NCI-H345 treated with DMSO at 0.1 percent for 48 hours (cell line): ENCODE measurements around the gene GLI3.

Experiments
- DNase-seq: peaks from one replicate; lab custom pipeline; 2025; ENCODE audit not compliant: unreplicated experiment; lab: John Stamatoyannopoulos, UW

GLI3 gene

DNA sequence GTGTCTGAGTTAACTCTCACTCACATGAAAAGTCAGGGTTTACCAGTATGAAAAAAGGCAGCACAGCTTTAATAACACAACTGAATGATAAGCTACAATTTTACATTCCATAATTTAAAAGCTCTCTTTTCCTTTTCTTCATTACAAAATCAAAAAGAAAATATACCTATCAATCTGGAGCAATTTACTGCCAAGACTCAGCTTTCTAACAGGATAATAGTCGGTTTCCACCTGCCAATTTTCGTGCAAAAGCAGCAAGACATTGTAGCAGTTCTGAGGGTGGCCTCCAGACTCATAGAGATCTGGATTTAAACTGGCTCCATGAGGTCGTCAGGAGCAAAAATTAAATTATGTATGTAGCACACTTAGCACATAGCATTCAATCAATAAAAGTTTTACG is 191.0 kb downstream of the GLI3 start:
- DNase-seq = no peak

DNA sequence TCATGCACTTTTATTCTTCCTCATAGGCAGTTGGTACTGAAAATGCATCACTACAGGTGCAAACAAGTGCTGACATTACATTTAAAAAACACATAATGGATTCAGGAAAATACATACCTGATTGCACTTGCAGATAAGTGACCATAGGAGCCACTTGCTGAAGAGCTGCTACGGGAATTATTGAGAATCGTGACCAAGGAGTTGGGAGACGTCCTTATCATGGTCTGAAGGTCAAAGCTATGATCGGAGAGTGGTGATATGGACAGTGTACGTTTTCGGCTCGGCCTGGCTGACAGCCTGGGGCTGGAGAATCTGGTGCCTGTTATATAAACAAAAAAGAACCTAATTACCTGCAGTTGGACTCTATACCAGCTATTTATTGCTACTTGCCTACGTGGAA is 197.1 kb downstream of the GLI3 start:
- no peak for DNase-seq

DNA sequence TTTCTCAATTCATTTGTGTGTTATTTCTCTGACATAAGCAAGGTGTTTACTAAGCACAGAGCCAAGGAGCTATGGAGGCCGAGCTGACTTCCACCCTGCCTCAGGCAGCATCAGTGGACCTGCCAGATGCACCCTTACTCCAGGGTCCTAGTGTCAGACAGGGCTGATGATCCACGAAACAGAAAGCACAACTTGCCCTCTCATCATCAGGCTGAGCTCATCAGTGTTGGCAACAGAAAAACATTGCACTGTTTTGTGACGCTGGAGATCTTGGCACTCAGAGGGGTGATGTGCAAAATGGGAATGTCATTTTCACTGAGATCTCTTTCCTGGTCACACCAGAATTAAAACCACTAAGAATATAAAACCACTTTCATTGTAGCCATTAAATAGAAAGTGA is 201.8 kb downstream of the GLI3 start:
- no peak for DNase-seq

DNA sequence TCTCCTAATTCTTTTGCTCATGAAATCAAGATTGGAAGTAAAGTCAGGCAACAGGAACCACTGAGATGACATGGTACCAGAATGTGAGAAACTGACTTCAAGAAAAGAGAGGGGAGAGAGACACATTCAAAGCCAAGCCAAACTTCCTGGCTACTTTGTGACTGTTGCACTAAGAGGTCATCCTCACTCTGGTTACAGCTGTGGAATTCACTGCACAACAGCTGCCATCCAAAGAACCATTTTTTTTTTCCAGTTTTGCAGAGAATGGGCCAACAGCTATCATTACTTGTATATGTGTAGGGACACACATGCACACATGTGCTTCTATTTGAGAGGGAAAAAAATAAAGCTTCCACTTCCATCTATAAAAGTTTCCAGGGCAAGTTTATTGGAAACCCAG is 203.5 kb downstream of the GLI3 start:
- DNase-seq = no peak

DNA sequence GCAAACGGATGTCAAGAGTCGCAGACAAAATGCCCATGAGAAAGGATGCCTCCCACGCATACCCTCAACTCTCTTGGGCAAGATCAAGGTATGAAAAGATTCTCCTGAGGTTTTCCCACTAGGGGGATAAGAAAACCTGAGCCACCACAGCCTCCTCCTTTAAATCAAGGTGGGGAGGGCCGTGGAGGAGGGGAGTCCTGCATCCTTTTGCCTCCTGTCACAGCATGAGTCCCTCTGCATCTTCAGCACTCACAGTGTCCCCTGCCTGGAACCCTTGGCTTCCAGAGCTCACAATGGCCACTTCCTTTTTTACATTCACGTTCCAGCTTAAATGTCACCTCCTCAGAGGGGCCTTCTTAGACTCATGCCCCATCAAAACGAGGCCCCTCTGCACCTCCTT is 207.6 kb downstream of the GLI3 start:
- DNase-seq = no peak

DNA sequence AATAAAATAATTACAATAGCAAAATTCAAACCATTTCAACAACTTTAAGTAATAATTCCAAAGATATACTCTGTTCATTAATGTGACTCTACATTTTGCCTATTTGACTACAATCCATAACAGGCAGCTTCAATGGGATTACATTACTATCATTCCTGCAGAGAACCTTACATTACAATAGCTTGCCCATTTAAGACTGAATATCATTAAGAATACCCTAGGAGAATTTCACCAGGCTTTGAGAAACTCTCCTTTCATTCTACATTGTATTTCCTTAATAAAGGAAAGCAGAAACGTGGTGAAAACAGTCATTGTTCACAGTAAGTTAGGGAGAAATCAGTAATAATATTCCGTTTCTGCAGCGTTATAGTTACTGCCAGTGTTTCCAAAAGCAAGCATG is 209.5 kb downstream of the GLI3 start:
- DNase-seq = no peak

DNA sequence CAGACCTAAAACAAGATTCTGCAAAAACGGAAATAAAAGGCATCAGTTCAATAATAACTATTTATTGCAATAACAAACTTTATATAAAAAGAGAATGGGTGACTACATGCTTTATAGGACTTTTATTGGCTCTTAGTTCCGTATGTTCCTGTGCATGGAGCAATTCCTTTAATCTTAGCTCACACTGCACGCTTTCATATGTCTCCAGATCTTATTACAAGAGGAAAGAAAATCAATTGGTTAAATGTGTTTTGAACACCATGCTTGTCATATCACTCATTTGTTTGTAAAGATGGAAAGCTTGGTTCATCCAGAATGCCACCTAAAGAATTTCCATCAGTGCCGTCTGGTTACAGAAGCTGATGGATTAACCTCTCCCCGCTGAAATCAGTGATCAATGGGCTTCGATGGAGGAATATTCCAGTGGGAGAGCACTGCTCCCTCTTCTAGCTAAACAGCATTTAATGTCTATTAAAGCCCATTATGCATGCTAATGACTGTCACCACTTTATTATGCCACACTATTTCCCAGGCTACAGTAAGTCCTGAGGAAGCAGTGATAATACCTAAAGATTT is 210.3 kb downstream of the GLI3 start:
- no peak for DNase-seq

DNA sequence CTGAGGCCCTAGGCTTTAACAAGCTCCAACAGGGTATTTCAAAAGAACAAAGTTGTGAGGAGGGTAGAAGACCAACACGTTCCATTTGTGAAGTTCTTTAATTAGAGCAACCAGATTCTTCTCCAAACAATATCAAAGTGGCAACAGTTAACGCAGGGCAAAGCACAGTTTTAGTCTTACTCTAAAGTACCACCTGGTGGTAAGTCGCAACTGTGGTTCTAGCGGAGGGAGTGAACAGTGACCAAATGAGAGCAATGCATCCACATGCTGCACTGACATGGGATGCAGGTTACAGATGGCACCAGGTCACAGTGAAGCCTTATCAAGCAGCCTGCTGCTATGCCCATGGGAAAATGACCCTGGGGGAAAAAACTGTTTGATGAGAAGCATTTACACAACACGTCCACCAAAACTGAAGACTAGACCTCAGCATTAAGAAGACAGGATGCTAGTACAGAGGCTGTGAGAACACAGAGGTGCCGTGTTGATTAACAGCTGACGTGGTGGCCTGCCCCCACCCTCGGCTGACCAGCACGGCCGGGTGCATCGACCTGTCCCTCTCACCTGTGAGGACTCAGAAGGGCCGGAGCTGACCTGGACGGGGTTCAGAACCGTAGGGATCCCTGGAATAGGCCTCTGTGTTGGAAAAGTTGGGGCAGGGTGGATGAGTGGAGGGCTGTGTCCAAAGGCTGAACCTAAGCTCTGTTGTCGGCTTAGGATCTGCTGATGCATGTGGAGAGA is 211.2 kb downstream of the GLI3 start:
- no peak for DNase-seq

DNA sequence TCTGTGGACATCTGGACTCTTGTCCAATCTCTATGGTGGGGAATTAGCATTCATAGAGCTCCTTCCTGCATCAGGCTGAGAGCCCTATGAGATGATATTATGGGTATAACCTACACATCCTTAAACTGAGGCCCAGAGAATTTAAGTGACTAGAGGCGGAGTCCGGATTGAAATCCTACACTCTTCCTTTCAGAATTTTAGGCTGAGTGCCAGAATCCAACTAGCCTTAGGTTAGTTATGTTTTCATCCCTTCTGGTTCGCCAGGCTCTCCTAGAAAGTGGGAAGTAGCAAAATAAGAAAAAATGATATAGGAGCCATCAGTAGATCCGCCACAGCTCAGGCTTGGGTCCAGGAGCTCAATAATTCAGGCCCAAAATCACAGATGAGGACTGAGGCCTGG is 212.5 kb downstream of the GLI3 start:
- no peak for DNase-seq

DNA sequence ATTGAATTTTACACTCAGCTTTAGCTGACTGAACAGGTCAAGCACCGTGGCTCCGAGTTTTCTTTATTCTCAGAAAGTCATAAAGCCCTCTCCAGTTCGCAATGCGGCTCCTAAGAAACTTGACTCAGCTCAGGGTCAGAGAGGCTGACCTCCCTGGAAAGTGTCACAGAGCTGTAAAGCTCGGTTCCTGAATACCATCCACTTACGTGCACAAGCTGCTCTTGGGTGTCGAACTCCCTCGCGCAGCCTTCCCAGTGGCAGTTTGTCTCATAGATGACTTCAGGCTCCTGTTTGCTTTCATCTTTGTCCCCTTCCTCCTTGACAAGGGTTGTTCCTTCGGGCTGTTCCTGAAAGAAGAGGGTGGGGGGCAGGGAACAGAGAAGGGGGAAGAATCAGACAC is 213.7 kb downstream of the GLI3 start:
- no peak for DNase-seq

DNA sequence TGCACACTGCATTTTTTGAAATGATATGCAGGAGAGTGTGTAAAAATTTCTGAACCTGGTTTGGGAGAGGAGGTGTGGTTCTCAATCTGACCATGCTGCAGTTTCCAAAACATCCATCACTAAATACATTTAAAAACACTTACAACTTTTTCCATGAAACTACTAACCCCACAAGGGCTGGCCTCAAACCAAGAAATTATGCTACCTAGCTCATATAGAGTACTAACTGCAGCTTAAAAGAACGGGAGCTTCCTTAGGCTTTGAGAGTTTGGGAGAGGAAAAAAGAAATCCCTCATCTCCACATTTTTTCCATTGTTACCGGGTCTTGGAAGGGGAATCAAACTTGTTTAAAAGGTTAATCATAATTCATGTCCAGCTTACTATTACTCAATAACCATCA is 214.2 kb downstream of the GLI3 start:
- DNase-seq = no peak

DNA sequence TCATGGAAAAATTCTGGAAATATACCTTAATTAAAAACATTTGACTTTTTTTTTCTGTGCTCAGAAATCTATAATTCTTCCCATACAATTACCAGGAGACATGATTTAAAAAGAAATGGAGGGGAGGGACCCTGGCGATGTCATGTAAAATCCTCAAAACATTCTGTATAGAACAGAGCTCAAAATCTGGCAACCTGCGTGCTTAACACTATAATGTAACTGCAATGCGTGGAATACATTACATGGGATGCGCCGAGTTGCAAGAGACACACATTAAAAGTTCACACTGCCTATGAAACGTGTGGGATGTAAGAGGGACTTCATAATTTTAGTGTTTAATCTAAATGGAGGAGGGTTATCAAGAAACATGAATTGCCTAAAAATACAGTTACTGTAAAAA is 215.0 kb downstream of the GLI3 start:
- DNase-seq = no peak

DNA sequence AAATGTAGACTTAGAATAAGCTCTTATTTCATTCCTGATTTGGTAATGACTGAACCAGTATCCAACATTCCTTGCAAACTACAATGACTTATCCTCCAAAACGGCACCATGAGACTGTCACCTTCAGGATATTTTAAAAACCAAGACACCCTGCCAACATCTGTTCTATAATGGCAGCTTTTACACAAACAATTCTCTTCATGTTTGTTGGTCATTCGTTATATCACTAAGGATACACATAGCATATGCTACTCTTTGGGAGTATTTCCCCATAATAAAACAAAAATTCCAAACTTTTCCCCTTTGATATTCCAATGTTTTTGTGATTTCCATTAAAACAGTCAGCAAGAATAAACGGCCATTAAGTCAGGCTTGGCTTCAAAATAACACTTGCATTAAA is 215.4 kb downstream of the GLI3 start:
- DNase-seq = no peak

DNA sequence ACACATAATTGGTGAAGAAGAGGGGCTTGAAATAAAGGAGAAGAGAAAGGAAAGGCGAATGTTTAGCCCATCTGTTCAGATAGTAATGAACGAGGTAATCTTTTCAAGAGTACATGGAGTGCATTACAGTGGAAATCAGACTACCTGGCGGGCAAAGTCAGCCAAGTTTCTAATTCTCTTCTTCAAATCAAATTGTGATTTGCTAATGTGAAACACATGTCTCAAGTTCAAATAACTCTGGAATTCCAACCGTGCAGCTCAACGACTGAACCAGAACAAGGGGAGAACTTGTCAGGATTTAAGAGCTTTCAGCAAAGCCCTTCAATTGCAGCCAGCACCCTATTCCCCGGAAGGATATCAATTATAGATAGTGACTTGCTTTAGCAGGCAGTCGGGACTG is 216.9 kb downstream of the GLI3 start:
- no peak for DNase-seq

DNA sequence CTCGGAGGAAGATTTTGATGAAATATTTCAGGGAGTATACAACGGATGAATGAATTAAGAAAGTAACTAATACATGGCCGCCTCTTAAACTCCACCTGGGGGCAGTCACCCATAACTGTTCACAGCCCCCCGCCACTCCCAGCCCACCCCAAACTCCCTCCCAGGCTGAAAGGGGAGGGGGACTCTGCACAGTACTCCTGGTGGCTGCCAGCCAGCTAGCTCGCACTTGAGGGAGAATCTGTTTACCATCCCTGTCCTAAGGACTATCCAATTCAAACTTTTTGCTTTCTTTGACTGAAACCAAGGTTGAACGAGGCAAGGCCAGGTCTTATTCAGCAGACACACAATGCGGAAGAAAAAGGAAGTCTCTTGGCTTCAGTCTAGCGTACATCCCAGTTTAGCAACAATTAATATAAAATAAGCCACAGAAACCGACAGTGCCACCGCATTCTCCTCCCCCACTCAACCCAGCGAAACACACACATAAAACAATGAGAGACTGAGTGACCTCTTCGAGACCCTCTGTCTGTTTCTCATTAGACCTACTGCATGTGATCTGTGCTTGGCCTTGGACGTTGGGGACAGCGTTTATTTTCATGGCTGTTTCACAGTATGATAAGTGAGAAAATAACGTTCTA is 219.5 kb downstream of the GLI3 start:
- no peak for DNase-seq

DNA sequence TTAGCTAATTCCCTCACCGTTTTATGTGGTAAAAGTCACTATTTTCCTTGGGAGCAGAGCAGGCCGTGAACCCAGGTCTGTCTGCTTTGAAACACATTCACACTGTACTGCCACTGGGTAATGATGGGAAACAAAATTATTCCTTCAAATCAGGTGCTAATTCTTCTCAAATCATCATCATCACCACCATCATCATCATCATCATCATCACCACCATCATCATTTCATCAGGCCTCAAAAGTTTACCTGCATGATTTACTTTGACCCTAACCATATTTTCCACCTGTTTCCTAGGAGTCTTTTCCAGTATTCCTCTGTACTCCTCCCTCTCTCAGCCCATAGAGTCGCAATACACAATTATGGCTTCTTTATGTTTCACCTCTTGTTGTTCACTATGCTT is 220.5 kb downstream of the GLI3 start:
- DNase-seq = no peak

DNA sequence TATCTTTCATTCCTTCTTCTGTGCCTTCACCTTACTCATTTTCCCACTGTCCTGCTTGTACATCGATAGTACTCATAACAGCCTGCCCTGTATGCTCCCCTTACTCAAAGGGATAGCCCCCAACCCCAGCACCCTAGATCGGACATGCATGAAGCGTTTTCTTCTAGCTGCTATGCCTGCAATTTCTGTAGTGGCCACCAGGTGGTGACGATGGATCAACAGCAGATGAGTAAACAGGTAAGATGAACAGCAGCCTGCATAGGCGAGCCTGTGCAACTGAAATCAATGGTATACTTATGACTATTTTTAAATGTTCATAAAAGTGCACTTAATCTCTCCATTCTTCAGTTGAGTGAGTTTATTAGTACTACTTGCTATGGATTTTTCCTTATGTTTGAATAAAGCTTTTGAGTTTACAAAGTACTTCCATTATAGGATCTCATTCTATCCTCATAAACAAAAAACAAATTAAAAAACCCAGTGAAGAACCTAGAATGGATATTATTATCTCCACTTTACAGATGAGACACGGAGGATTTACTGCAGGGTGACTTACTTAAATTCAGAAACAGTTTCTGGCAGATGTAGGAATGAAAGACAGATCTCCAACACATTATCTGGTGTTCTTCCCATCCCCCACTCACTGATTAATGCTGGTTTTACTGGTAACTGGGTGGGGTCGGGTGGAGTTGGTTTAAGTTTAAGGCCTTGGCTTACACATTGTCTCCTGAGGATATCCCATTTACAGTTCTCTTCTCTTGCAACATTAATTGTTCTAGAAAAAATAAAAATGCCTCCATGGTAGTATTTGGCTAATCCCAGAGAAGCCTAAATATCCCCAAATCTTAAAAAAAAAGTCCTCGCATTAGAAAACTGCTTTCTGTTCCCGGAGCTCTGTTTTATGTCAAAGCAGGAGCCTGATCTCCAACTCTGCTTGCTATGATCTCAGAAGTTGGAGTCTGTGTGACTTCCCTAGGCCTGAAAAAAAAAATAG is 222.1 kb downstream of the GLI3 start:
- no peak for DNase-seq

DNA sequence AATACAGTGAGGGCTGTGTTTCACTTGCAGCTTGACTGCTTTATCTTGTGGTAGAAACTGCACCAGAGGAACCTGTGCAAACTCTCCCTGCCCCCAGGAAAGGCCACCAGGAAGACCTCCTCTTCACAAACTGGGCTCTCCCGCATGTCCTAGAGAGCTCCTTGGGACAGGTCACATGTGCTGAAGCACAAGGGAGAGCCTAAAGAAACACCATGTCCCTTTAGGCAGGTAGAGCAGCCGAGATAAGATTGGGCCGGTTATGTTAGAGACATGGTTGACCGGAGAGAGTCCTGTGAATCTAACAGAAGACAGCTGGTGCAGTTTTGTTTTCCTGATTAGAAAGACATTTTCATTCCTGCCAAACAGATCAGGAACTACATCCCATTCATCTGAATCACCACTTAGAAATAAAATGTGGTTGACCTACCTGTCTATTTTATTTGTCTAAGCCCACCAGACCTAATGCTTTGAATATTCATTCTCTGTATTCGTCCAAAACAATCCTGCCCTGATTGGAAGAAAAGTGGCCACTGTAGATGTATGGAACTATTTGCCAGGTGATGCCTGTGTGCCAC is 224.1 kb downstream of the GLI3 start:
- DNase-seq = no peak

DNA sequence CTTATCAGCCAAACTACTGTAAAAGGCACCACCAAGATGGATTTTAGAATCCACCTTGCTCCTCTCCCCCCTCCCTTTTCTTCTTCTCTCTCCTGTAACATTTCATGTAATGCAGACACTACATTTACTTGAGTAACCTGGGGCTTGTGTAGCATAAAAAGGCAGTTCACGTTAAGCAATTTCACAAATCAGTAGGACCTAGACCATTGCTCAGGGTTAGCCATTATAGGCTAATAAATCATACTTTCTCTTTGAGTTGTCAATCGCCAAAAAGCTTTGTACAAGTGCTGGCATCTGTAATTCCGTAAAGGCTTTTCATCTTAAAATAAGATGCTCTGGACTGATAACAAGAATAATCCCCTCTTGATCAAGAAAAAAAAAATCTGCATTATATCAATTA is 224.7 kb downstream of the GLI3 start:
- DNase-seq = no peak

DNA sequence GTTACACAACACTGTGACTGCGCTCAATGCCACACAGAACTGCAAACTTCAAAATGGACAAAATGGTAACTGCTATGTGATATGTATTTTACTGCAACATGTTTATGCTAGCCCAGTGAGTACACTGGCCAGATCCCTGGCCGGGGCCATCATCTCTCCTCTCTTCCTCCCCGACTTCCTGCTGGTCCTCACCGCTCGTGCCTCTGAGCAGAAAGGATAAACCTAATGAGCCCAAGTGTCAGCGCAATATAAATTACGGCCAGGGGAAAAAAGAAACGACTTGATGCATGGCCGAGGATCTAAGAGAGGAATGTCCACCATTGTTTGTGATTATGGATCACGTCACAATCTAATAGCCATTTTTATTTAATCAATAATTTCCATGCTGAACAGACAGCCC is 225.2 kb downstream of the GLI3 start:
- DNase-seq = no peak

DNA sequence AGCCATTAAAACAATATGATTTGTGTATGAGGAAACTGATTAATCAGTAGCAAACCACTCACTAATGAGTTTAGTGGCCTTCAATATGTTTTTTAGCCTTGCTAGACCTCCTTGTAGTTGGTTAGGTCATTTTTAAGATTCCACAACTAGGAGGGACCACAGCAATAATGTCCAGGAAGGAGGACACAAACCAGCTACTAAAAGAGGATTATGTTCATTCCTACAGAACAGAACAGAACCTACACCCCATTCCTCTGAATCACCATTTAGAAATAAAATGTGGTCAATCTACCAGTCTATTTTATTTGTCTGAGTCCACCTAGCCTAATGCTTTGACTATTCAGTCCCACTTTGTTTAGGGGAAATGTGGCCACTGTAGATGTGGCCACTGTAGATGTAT is 226.3 kb downstream of the GLI3 start:
- no peak for DNase-seq
